H9 (cell line): Measurements from ENCODE around the gene NAPEPLD. TPM values are rescaled to one million over a fixed set of nuclear protein-coding genes. Genes with fewer than 3 reads are reported as not detected.

ENCODE experiments used
- DNase-seq: peaks from one replicate; pipeline ENCODE4 v3.0.0-alpha.2; 2017
- H2AFZ ChIP-seq: one replicate; pipeline ENCODE4 v1.6.1; 2013; ENCODE audit warnings: mild to moderate bottlenecking, low read length, control low read depth, moderate library complexity
- H2AK5ac ChIP-seq: 2 replicates; pipeline ENCODE4 v1.6.1; 2013; ENCODE audit warnings: low read length, control low read depth, mixed read lengths; ENCODE audit not compliant: insufficient read length
- H2BK120ac ChIP-seq: one replicate; pipeline ENCODE4 v1.6.1; 2013; ENCODE audit warnings: low read depth, mild to moderate bottlenecking, low read length, control low read depth, inconsistent platforms; ENCODE audit not compliant: poor library complexity, severe bottlenecking
- H2BK12ac ChIP-seq: 2 replicates; pipeline ENCODE4 v1.6.1; 2013; ENCODE audit warnings: low read length, control low read depth, mixed read lengths, low read depth; ENCODE audit not compliant: insufficient read length
- H2BK15ac ChIP-seq: 2 replicates; pipeline ENCODE4 v1.6.1; 2013; ENCODE audit warnings: low read depth, low read length, control low read depth
- H2BK20ac ChIP-seq: one replicate; pipeline ENCODE4 v1.6.1; 2013; ENCODE audit warnings: low read depth, mild to moderate bottlenecking, low read length, control low read depth, inconsistent platforms; ENCODE audit not compliant: poor library complexity, severe bottlenecking
- H2BK5ac ChIP-seq: 2 replicates; pipeline ENCODE4 v1.6.1; 2013; ENCODE audit warnings: low read length, control low read depth, mixed read lengths; ENCODE audit not compliant: insufficient read length
- H3K14ac ChIP-seq: 2 replicates; pipeline ENCODE4 v1.6.1; 2013; ENCODE audit warnings: low read length, control low read depth; ENCODE audit not compliant: insufficient read depth
- H3K18ac ChIP-seq: 2 replicates; pipeline ENCODE4 v1.6.1; 2013; ENCODE audit warnings: low read depth, mild to moderate bottlenecking, mixed read lengths, low read length, control low read depth; ENCODE audit not compliant: insufficient read length
- H3K23ac ChIP-seq: 2 replicates; pipeline ENCODE4 v1.6.1; 2013; ENCODE audit warnings: low read length, control low read depth, mixed read lengths, low read depth; ENCODE audit not compliant: insufficient read length
- H3K23me2 ChIP-seq: 2 replicates; pipeline ENCODE4 v1.6.1; 2013; ENCODE audit warnings: low read depth, mild to moderate bottlenecking, mixed read lengths, low read length, control low read depth; ENCODE audit not compliant: insufficient read length, poor library complexity, severe bottlenecking
- H3K27ac ChIP-seq: 2 replicates; pipeline ENCODE4 v1.5.1; 2013; ENCODE audit warnings: low read length, control low read depth, mixed read lengths, low read depth; ENCODE audit not compliant: insufficient read length
- H3K27me3 ChIP-seq: 2 replicates; pipeline ENCODE4 v1.6.1; 2013; ENCODE audit warnings: low read length, control low read depth, inconsistent platforms; ENCODE audit not compliant: insufficient read depth
- H3K4ac ChIP-seq: 2 replicates; pipeline ENCODE4 v1.6.1; 2013; ENCODE audit warnings: low read depth, mild to moderate bottlenecking, control low read depth, inconsistent platforms, low read length, moderate library complexity
- H3K4me1 ChIP-seq: 2 replicates; pipeline ENCODE4 v1.6.1; 2013; ENCODE audit warnings: low read length, control low read depth, inconsistent platforms; ENCODE audit not compliant: insufficient read depth
- H3K4me2 ChIP-seq: 2 replicates; pipeline ENCODE4 v1.6.1; 2013; ENCODE audit warnings: low read length, control low read depth, mixed read lengths; ENCODE audit not compliant: insufficient read length, insufficient read depth
- H3K56ac ChIP-seq: 2 replicates; pipeline ENCODE4 v1.6.1; 2013; ENCODE audit warnings: low read depth, mild to moderate bottlenecking, mixed read lengths, low read length, control low read depth; ENCODE audit not compliant: insufficient read length
- H3K79me1 ChIP-seq: 2 replicates; pipeline ENCODE4 v1.6.1; 2013; ENCODE audit warnings: low read depth, mild to moderate bottlenecking, moderate library complexity, low read length, control low read depth, inconsistent platforms; ENCODE audit not compliant: insufficient read depth, poor library complexity, severe bottlenecking
- H3K79me2 ChIP-seq: 2 replicates; pipeline ENCODE4 v1.6.1; 2013; ENCODE audit warnings: low read length, control low read depth, inconsistent platforms; ENCODE audit not compliant: insufficient read depth
- H3K9ac ChIP-seq: 2 replicates; pipeline ENCODE4 v1.6.1; 2013; ENCODE audit warnings: low read length, control low read depth, mixed read lengths; ENCODE audit not compliant: insufficient read length; ENCODE audit errors: extremely low read depth
- H3K9me3 ChIP-seq: one replicate; pipeline ENCODE4 v1.6.1; 2013; ENCODE audit warnings: low read depth, low read length, inconsistent platforms; ENCODE audit not compliant: control insufficient read depth
- H3T11ph ChIP-seq: one replicate; pipeline ENCODE4 v1.6.1; 2013; ENCODE audit warnings: mild to moderate bottlenecking, low read length, control low read depth, inconsistent platforms
- H4K20me1 ChIP-seq: one replicate; pipeline ENCODE4 v1.6.1; 2013; ENCODE audit not compliant: control insufficient read depth, insufficient read length, insufficient read depth
- H4K5ac ChIP-seq: 2 replicates; pipeline ENCODE4 v1.6.1; 2013; ENCODE audit warnings: low read depth, mild to moderate bottlenecking, mixed read lengths, low read length, control low read depth; ENCODE audit not compliant: insufficient read length
- H4K8ac ChIP-seq: replicated peaks from 2 replicates; pipeline ENCODE4 v1.6.1; 2013; ENCODE audit warnings: low read length, control low read depth, mixed read lengths, low read depth; ENCODE audit not compliant: insufficient read length
- H4K91ac ChIP-seq: 2 replicates; pipeline ENCODE4 v1.6.1; 2013; ENCODE audit warnings: low read depth, mild to moderate bottlenecking, moderate library complexity, mixed read lengths, low read length, control low read depth; ENCODE audit not compliant: insufficient read length
- H3K27ac Mint-ChIP-seq, 3 experiments: 2 replicates in 2 of 3; 3 replicates in 1 of 3; pipeline ENCODE4 v1.8.0; 2020 to 2021; ENCODE audit warnings: mixed read lengths in 3 of 3, mild to moderate bottlenecking in 1 of 3, moderate library complexity in 1 of 3
- H3K27me3 Mint-ChIP-seq: 2 replicates; pipeline ENCODE4 v1.8.0; 2021; ENCODE audit warnings: low read depth, mild to moderate bottlenecking, moderate library complexity, mixed read lengths
- H3K36me3 Mint-ChIP-seq, 3 experiments: 2 replicates in 2 of 3; 3 replicates in 1 of 3; pipeline ENCODE4 v1.8.0; 2020 to 2021; ENCODE audit warnings: low read depth in 3 of 3, mixed read lengths in 3 of 3; ENCODE audit not compliant: insufficient read depth in 1 of 3
- H3K4me1 Mint-ChIP-seq, 2 experiments: 2 replicates each; pipeline ENCODE4 v1.8.0; 2020; ENCODE audit warnings: mixed read lengths in 2 of 2
- H3K4me3 Mint-ChIP-seq, 2 experiments: 2 replicates in 1 of 2; 3 replicates in 1 of 2; pipeline ENCODE4 v1.8.0; 2020 to 2021; ENCODE audit warnings: mild to moderate bottlenecking in 2 of 2, mixed read lengths in 2 of 2, moderate library complexity in 1 of 2
- H3K9me3 Mint-ChIP-seq, 2 experiments: 2 replicates in 1 of 2; 3 replicates in 1 of 2; pipeline ENCODE4 v1.8.0; 2020; ENCODE audit warnings: mild to moderate bottlenecking in 2 of 2, mixed read lengths in 2 of 2, moderate library complexity in 1 of 2
- CTCF ChIP-seq: fragments of 200-600 bp; sonication (generic); conservative IDR thresholded peaks from 3 replicates; pipeline ENCODE4 v1.8.0; 2021; ENCODE audit warnings: antibody characterized with exemption, mild to moderate bottlenecking
- WGBS: extraction: QIAGEN DNeasy Blood & Tissue Kit; methylation state at CpG from one replicate; pipeline ENCODE4 v1.1.7; 2013; ENCODE audit warnings: missing lambda C conversion rate, low lambda C conversion rate, mixed read lengths; ENCODE audit not compliant: insufficient read length; ENCODE audit errors: extremely low coverage; 5-methylcytosine and 5-hydroxymethylcytosine counted together
- total RNA-seq: library from RNA; stranded (reverse); gene quantifications from 2 replicates; pipeline ENCODE4 v1.2.1, GENCODE V29; 2021

Gene NAPEPLD
- total RNA-seq, 1 experiment from 2014 or later: 9.3 TPM

- Histone ChIP-seq H3K79me2 (no peaks in the 10 kb centered on the region), H3K9ac (no peak overlapping the region), H2BK5ac (no peak overlapping the region), H3K4me2 (no peak overlapping the region), H3K23me2 (no peaks in the 10 kb centered on the region), H3K9me3 (no peaks in the 10 kb centered on the region), H3K79me1 (no peaks in the 10 kb centered on the region), H3K18ac (no peak overlapping the region), H2BK15ac (no peak overlapping the region), H4K91ac (no peak overlapping the region), H2BK12ac (no peak overlapping the region), H4K20me1 (no peaks in the 10 kb centered on the region), H2AFZ (no peak overlapping the region), H2AK5ac (no peak overlapping the region), H3K23ac (no peak overlapping the region), H3K56ac (no peak overlapping the region), H3K4me1 (no peaks in the 10 kb centered on the region), H3K14ac (no peak overlapping the region), H4K8ac (no peak overlapping the region), H2BK120ac (no peak overlapping the region), H3K27ac (no peak overlapping the region), H3K4ac (no peak overlapping the region), H4K5ac (no peak overlapping the region), H3K27me3 (no peaks in the 10 kb centered on the region), H2BK20ac (no peak overlapping the region), H3T11ph (no peak overlapping the region)
- peaks cover 39 to 48% of the 10 kb centered on the region in 2 experiments for H3K9me3 Mint-ChIP-seq
- no peak overlapping the region for H3K27ac Mint-ChIP-seq
- no peak for TF ChIP-seq CTCF
- H3K4me3 Mint-ChIP-seq: no peak overlapping the region
- DNase-seq: no peak
- WGBS: no CpG with 5 or more reads among the region's 6 CpGs
- H3K36me3 Mint-ChIP-seq: peaks cover 36 to 63% (median 61%) of the 10 kb centered on the region in 3 experiments
- no peaks in the 10 kb centered on the region for H3K4me1 Mint-ChIP-seq
- H3K27me3 Mint-ChIP-seq: no peaks in the 10 kb centered on the region; the same call in 1 of the 2 replicates
Observed at GRCh38 chr7:103051519-103051918, 97.4 kb downstream of the NAPEPLD start.

Other genes with a start within 250 kb of the NAPEPLD start
- gene LRRC17, start 236.1 kb downstream of the NAPEPLD start, total RNA-seq: 2.0 and 2.1 TPM in 2 replicates
- gene FBXL13, start 74.3 kb downstream of the NAPEPLD start, total RNA-seq: 3.8 and 4.4 TPM in 2 replicates
- gene ARMC10, start 74.0 kb downstream of the NAPEPLD start, total RNA-seq: 40.2 and 46.8 TPM in 2 replicates
- 84.9 and 90.6 TPM in 2 replicates for gene PMPCB, start 148.3 kb upstream of the NAPEPLD start, total RNA-seq
- gene DNAJC2, start 195.7 kb upstream of the NAPEPLD start, total RNA-seq: 57.9 and 59.0 TPM in 2 replicates
- 126 and 128 TPM in 2 replicates for gene PSMC2, start 198.5 kb upstream of the NAPEPLD start, total RNA-seq